Muscle layer of colon (tissue), 2 donors: ENCODE measurements around the gene C2orf69.

Experiments
- H3K27ac ChIP-seq: one replicate; pipeline ENCODE4 v1.7.0; 2013; ENCODE audit warnings: low read depth, mild to moderate bottlenecking, low read length, moderate library complexity
- H3K27me3 ChIP-seq, 2 donors: one replicate each; pipeline ENCODE4 v1.7.0; 2013; ENCODE audit warnings: low read length in 2 of 2, mild to moderate bottlenecking in 2 of 2; ENCODE audit not compliant: insufficient read depth in 2 of 2, control insufficient read depth in 1 of 2
- H3K36me3 ChIP-seq: one replicate; pipeline ENCODE4 v1.7.0; 2013; ENCODE audit warnings: mild to moderate bottlenecking, low read length; ENCODE audit not compliant: insufficient read depth
- H3K4me1 ChIP-seq: one replicate; pipeline ENCODE4 v1.7.0; 2013; ENCODE audit warnings: mild to moderate bottlenecking, low read length; ENCODE audit not compliant: insufficient read depth
- H3K4me3 ChIP-seq, 2 donors: one replicate each; pipeline ENCODE4 v1.7.0; 2013; ENCODE audit warnings: low read length in 2 of 2, low read depth in 1 of 2, mild to moderate bottlenecking in 1 of 2, moderate library complexity in 1 of 2
- H3K9ac ChIP-seq: one replicate; pipeline ENCODE4 v1.7.0; 2013; ENCODE audit warnings: low read length
- H3K9me3 ChIP-seq: one replicate; pipeline ENCODE4 v1.7.0; 2013; ENCODE audit warnings: mild to moderate bottlenecking, low read length
- donor health status: abdominal sarcoma.
- donor health status: Adenocarcinoma of cecum.

The C2orf69 gene

DNA sequence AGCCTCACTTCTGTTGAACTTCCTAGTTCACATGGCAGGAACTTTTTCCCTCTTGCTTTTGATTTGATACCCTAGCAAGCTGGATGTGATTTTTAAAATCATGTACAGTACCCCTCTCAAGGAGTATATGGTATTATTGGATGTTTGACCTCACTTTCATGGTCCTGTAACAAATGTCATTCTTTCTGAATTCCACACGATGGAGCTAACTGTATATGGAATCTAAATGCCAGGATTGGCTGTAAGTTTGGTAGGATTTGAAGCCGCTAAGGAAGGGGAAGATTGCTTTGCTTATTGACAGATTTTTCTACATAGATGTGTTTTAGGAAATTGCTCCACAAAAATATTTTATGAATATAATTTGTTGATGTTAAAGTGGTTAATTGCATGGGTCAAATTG is 62.6 kb downstream of the C2orf69 start:
- no peak overlapping the region for H3K9ac ChIP-seq
- no peak overlapping the region for H3K27ac ChIP-seq
- no peaks in the 10 kb centered on the region for H3K27me3 ChIP-seq

DNA sequence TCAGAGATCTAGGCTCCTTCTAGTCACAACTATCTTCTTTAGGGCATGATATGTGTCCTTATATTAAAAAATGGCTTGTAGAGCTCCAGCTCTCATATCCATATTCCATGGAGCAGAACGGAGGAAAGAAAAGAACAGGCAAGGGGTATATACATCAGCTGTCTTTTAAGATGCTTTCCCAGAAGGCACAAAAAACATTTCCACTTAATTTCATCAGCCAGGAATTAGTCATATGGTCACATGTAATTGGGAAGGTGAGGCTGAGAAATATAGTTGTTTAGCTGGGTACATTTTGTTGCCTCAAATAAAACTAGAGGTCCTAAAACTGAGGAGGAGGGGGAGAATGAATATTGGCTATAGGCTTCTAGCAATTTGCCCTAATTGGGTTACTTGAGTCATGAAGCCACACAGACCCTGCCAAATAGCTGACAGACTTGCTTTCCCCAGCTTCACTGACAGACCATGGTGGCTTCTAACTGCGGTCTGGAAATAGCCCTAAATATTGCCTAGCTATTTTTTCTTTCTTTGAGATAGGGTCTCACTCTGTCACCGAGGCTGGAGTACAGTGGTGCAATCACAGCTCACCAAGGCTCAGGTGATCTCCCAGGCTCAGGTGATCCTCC is 64.3 kb downstream of the C2orf69 start:
- no peaks in the 10 kb centered on the region for H3K9me3 ChIP-seq
- H3K9ac ChIP-seq: no peak overlapping the region
- H3K4me1 ChIP-seq: no peaks in the 10 kb centered on the region
- H3K4me3 ChIP-seq: no peak overlapping the region
- H3K36me3 ChIP-seq: no peaks in the 10 kb centered on the region
- H3K27ac ChIP-seq: no peak overlapping the region
- H3K27me3 ChIP-seq: no peaks in the 10 kb centered on the region

More for the DNA sequence above, 62.6 kb downstream of the C2orf69 start:
- Histone ChIP-seq H3K9me3 (no peaks in the 10 kb centered on the region), H3K4me1 (no peaks in the 10 kb centered on the region), H3K4me3 (no peak overlapping the region), H3K36me3 (peaks cover 5% of the 10 kb centered on the region)
